ENCODE measurements around the gene TANC1.

Gene TANC1

DNA sequence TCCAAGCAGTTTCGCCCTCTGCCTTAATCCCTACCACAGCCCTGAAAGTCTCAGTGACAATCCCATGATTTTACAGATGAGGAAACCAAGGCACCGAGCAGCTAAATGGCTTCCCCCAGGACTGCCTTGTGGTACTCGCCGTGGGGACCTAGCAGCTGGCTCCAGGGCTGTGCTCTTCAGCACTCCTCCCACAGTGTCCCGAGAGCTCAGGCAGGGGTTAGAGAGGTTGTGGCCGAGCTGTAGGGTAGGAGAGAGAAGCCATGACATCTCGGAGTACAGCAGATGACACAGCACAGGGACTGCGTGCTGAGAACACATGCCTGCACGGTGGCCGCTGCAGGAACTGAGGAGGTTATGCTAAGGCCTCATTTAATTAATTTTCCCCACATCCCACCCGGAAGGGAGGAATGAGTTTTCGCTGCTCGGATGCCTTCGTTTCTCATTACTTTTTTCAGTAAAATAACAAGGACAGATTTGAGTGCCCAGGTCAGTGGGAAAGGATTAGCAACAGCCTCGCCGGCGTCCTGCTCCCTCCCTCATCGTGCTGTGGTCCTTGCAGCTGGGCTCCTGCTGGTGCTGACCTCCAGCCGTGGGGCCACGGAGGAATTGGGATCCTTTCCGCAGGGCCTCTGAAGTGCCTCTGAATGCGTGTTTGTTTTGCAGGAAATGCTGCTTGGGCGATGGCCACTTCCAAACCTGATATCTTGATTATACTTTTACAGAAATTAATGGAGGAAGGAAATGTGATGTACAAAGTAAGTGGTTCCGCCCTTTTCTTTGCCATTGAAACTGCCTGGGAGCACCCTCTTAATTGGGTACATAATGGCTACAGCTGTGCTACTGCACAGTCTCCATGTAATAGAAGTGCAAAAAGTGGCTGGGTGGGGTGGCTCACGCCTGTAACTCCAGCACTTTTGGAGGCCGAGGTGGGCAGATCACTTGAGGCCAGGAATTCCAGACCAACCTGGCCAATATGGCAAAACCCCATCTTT is 256.9 kb downstream of the TANC1 start:
- no peak for DNase-seq (ENCODE audit: low spot score)

DNA sequence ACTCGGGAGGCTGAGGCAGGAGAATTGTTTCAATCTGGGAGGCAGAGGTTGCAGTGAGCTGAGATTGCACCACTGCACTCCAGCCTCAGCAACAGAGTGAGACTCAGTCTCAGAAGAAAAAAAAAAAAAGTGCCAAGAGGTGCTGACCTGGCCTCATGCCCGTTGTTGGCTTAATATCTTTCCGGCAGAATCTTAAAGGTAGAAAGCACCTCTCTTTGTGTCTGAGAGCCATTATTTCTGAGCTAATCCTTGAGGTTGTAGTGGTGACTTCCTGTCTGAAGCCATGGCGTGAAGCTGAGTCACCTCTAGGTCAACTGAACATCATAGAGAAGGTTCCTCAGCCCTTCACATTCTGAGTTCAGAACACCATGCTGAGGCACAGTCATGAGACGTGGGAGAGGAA is 257.6 kb downstream of the TANC1 start:
- no peak for DNase-seq (ENCODE audit: low spot score)

DNA sequence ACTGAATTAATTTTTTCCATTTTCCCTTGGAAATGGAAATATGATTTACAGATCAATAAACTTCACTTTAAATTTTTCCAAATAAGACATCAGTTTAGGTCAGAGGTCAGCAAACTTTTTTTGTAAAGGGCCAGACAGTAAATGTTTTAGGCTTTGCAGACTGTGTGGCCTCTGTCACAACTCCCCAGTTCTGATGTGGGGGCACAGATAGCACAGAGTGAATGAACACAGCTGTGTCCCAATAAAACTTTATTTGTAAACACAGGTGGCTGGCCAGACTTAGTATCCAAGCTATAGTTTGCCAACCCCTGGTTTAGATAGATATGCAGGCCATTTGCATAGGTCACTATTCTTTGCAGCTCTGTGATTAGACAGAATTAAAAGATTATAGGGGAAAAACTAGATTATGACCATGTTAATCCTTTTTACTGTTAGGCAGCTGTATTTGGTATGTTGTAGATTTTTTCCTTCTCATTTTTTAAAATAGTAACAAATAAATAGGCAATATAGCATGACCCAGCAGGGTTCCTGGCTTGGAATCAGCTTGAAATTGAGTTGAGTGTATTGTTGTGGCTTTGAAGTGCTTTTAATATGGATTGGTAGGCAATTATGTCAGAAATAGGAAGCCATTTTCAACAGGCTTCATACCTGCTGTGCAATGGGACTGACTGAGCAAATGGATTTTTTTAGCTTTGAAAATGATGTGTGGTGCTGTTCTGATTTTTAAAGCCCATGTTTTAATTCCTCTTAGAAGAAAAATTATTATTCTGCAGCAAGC is 258.4 kb downstream of the TANC1 start:
- no peak for DNase-seq (ENCODE audit: low spot score)

DNA sequence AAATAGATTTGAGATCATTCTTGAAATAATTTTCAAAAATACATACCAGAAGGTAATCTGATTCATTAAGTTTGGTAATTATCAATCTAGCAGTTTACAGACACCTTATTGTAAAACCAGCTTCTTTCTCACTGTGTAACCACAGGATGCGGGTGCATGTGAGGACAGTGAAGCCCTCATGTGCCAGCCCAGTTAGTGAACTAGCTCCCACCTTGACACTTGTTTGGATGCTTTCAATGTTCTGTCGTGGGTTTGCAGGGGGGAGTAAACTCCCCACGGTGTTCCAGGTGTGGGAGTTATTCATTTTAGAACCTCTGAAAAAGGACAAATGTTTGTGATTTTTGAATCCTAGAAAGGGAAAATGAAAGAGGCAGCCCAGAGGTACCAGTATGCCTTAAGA is 259.0 kb downstream of the TANC1 start:
- DNase-seq (ENCODE audit: low spot score): no peak

DNA sequence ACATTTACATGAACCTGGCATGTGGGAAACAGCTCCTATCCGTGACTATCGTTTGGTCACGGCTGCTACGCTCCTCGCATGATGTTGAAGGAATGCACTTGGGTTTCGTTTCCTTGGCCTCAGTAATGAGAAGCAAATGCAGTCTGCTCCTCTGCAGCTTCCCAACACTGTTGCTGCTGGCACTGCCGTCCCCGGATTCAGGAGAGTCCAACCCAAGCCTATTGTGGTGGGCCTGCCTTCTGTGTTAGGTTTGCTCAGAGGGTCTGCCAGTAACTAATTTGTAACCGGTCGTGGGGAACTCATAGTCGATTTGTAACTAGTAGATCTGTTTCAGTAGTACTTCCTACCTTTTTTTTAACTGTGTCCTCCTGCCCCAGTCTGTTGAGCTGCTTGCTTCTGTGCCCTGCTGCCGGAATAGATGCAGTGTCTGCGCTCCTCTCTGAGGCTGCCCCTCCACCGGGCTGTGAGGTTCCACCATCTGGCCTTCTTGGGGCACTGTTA is 259.7 kb downstream of the TANC1 start:
- DNase-seq (ENCODE audit: low spot score): no peak

DNA sequence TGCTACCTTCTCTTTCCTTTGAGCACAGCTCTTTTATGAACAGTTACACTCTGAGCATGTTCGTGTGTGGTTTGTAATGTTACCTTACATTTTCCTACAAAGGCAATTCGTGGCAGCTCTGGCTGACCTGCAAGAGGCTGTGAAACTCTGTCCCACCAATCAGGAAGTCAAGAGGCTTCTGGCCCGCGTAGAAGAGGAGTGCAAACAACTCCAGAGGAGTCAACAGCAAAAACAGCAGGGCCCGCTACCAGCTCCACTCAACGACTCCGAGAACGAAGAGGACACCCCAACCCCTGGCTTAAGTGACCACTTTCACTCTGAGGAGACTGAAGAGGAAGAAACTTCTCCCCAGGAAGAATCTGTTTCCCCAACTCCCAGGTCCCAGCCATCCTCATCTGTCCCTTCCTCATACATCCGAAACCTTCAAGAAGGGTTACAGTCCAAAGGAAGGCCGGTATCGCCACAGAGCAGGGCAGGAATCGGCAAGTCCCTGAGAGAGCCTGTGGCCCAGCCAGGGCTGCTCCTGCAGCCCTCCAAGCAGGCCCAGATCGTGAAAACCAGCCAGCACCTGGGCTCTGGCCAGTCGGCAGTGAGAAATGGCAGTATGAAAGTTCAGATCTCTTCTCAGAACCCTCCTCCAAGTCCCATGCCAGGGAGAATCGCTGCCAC is 261.2 kb downstream of the TANC1 start:
- DNase-seq (ENCODE audit: low spot score): no peak

DNA sequence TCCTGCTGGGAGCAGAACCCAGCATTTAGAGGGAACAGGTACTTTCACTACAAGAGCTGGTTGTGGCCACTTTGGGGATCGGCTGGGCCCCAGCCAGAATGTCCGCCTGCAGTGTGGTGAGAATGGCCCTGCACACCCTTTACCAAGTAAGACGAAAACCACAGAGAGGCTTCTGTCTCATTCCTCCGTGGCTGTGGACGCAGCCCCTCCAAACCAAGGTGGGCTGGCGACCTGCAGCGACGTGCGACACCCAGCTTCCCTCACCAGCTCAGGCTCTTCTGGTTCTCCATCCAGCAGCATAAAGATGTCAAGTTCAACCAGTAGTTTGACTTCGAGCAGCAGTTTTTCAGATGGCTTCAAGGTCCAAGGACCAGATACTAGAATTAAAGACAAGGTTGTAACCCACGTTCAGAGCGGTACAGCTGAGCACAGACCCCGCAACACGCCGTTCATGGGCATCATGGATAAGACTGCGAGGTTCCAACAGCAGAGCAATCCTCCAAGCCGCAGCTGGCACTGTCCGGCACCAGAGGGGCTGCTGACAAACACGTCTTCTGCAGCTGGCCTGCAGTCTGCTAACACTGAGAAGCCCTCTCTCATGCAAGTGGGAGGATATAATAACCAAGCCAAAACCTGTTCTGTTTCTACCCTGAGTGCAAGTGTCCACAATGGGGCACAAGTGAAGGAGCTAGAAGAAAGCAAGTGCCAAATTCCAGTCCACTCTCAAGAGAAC is 261.9 kb downstream of the TANC1 start:
- peak; percentile 54 for DNase-seq (ENCODE audit: low spot score)

DNA sequence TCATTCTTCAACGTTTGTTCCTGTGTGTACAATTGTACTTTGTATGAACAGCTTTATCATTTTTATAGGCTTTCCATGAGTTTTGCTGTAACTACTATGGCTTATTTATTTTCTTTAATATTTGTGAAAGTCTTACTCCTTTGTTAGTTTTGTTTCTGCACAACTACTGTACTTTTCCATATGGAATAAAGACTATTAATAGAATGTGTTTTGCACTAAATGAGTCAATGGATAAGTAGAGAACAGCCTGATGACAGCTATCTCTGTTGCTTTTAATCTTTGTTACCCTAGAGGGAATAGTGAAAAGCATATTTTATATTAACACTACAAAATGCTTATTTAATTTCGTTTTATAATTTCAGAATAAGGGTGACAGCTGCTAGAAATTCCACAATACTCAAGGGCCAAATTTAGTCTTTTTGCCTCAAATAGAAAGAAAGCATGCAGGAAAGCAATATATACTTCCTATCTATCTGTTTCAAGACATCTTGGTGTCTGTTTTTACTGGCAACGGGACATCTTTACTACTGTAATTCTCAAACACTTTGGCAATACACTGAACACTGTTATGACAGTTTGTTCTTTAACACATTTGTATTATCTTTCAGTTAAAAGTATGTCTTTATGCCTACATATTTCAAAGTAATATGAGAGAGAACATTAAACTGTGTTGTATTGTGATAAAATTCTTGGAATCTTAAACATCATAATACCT is 264.2 kb downstream of the TANC1 start:
- no peak for DNase-seq (ENCODE audit: low spot score)

DNA sequence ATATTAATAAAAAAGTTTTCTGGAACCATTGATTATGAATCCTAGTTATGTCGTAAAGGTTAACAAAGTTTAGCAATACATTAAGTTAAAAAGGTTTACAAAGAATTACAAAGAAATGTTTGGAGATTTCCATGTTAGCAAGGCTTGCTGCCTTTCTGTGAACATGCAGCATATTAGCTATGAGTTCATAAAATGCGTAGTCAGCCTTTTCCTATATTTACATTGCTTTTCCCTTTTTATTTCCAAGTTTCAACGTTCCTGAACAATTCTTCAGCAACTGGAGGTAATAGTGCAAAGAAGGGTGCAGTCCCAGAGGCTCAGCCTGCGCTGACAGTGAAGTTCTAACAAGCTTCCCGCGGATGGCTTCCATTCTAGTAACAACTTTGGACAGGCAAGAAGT is 266.4 kb downstream of the TANC1 start:
- DNase-seq (ENCODE audit: low spot score): no peak

DNA sequence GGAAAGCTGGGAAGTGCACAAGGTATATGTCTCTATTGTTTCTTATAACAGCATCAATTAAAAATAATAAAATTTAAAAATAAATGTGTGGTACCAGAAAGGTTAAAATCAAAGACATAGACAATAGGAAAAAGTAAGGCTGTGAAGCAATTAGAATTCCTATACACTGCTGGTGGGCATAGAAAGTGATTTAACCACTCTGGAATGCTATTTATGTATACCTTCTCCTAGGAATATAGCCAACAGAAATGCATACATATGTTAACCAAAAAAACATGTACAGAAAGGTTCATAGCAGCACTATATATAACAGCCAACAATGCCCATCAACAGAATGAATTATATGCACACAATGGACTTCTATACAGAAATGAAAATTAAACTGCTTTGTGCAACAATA is 275.1 kb downstream of the TANC1 start:
- no peak for DNase-seq (ENCODE audit: low spot score)

DNA sequence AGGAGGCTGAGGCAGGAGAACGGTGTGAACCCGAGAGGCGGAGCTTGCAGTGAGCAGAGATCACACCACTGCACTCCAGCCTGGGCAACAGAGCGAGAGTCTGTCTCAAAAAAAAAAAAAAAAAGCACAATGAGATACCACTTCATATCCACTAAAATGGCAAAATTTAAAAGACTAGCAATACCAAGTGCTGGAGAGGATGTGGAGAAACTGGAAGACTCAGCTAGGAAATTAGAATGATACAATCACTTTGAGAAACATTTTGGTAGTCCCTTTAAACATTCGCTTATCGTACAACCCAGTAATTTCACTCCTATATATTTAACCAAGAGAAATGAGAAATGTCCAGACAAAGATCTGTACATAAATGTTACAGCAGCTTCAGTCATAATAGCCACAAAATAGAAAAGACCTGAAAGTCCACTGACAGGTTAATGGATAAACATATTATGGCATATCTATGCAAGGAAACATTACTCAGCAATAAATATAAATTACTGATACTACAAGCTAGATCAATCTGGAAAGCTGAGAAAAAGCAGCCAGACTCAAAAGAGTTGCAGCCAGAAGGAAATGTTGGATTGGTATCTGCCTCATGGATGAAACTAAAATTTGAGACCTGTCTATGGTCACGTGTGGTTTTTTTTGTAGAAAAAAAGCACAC is 278.0 kb downstream of the TANC1 start:
- DNase-seq (ENCODE audit: low spot score): no peak

DNA sequence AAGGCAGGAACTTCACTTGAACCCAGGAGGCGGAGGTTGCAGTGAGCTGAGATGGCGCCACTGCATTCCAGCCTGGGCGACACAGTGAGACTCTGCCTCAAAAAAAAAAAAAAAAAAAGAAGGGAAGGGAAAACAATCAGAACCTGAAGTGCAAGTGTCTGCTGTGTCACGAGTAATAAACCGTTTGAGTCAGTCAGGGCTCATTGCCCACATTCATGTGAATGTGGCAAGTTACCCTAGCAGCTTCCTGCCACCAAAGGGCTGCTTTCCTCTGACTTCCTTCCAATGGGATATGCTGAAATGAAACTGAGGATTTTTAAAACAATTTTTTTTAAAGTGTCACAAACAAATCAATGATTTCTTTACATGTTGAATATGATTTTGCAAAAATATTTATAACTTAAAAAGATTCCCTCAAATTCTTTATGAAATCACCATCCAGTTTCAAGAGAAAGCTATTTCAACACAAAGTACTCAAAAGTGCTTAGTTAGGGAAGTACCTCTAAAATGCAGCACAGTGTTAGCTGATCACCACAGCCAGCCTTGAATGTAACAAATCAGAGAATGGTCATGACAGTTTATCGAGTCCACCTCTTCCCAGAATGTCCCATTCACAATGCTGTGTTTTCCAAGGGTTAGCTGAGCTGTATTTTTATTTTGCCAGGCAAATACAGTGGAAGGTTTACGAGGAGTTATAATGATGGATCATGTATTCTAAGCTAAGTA is 281.7 kb downstream of the TANC1 start:
- peak; percentile 93 for DNase-seq (ENCODE audit: low spot score)

DNA sequence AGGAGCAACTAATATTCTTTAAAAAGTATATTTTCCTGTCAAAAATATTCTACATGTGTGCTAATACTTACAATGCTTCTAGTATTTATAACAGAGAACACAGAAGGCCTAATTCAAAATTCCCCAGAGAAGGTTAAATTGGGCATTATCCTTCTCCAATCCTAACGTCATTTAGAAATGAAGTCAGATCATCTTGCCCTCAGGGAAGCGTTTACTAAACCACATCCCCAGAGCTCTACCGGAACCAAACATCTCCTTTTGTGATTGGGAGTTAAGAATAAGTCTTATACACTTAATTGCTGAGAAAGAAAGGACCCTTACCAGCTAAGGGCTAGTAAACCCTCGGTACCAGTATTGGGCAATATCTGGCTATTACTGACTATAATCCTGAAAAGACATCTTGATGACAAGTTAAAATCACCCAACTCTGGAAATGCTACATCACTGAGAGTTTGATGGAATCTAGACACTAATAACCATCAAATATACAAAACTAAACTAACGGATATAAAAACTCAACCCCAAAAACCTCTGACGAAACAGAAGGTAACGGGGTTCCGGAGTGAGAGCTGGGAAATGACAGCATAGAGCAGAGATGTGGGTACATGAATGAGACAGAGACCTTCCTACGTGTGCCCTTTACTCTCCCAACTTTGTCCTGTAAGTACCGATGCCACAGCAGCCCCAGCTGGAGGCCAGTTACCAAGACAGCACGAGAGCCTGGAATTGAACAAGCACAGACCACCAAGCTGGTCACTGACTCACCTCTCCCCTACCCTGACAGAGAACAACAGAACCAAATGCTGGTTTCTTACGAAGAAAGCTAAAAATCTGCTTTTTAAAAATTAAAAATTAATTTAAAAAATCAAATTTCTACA is 283.1 kb downstream of the TANC1 start:
- DNase-seq (ENCODE audit: low spot score): no peak

DNA sequence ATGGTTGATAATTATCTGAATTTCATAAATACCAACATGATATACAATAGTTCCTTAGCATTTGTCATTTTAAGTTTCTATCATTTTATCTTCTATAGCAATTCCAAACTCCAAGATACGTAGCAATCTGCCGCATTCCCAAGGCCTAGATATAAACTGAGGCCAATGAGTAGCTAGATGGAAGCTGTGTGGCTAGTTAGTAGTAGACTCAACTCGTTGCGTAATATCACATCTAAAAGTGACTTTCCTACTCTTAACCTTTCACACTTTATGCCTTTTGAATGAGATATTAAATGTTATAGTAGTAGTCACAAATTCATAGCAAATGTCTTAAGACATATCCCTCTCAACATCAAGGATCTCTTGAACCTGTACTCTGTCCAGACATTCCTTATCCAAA is 284.5 kb downstream of the TANC1 start:
- no peak for DNase-seq (ENCODE audit: low spot score)

DNA sequence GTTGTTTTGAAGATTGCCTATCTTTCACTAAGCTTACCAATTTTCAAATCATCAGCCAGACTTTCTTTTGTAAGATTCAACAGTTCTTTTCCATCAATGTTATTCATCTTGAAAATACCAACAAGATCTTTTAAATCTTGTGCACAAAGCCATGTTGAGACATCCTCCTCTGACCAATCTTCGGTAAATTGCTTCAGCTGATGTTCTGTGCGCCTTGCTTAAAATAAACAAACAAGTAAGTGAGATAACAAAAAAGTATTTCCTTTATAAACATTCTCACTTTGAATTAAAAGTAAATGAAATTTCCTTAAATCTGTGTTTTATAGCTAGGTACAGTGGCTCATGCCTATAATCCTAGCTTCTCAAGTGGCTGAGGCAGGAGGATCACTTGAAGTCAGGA is 287.7 kb downstream of the TANC1 start:
- DNase-seq (ENCODE audit: low spot score): no peak

DNA sequence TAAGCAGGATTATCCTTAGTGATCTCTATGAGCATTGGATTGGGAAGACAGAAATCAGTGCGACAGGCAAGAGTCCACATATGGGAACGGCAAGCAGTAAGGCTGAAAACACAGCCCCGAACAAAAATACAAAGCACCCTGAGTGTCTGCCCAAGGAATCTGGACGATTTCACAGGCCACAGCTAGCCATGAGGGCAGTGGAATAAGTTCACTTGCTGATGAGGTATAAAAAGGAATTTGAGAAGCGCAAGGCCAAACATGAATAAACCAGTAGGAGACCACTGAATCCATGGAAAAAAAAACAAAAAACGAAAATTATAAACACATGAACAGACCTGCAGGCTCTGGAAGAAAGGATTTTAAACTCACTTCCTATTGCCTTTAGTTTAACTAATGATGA is 293.8 kb downstream of the TANC1 start:
- DNase-seq (ENCODE audit: low spot score): no peak

DNA sequence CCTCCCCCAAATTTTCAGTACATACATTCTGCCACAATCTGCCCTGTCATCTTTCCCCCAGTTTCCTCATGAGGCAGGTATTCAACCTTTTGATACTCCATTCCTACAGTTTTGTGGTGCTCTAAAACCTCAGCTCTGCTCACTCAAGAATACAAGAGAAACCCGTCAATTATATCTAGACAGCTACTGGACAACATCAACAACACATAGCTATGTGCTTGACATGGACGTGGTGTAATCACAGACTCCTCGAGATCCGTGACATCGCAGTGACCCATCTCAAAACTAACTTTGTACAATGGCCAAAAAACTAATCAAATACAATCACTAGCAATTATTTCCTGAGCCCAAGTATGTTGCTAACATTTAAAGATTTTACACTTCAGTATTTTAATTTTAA is 294.5 kb downstream of the TANC1 start:
- no peak for DNase-seq (ENCODE audit: low spot score)

DNA sequence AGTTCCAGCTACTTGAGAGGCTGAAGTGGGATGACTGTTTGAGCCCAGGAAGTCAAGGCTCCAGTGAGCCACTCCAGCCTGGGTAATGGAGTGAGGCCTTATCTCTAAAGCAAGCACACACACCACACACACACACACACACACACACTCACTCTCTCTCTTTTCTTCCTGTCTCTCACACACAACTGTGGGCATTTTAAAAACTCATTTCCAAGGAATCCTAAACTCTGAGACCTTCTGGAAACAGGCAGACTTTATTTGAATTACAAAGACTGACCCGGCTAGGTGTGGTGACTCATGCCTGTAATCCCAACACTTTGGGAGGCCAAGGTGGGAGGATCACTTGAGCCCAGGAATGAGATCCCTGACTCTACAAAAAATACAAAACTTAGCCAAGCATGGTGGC is 296.7 kb downstream of the TANC1 start:
- DNase-seq (ENCODE audit: low spot score): no peak

DNA sequence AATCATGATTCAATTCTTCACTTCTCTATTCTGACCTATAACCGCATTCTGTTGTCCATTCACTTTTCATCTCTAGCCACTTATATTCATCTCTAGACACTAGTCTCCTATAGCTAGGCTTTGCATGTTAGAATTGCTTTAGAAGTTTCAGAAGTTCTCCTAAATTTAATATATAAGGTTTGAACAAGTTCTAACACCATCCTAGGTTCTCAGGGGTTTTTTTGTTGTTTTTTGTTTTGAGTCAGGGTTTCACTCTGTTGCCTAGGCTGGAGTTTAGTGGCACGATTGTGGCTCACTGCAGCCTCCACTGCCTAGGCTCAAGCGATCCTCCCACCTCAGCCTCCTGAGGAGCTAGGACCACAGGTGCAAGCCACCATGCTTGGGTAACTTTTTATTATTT is 298.1 kb downstream of the TANC1 start:
- no peak for DNase-seq (ENCODE audit: low spot score)

Data from pons (tissue), 1 donor.